NCI-H1048 (cell line): ENCODE measurements around the gene NEMP1.
"Not testable (repeated sequence)": the region's sequence is repeated elsewhere in the genome, so short reads cannot be mapped to it uniquely, and the experiment has no call there.

ENCODE experiments used
- DNase-seq: peaks from one replicate; lab custom pipeline; 2025; lab: John Stamatoyannopoulos, UW

The NEMP1 gene

GRCh38 chr12:57027011-57027804, 51.4 kb downstream of the NEMP1 start:
- no peak for DNase-seq

DNA sequence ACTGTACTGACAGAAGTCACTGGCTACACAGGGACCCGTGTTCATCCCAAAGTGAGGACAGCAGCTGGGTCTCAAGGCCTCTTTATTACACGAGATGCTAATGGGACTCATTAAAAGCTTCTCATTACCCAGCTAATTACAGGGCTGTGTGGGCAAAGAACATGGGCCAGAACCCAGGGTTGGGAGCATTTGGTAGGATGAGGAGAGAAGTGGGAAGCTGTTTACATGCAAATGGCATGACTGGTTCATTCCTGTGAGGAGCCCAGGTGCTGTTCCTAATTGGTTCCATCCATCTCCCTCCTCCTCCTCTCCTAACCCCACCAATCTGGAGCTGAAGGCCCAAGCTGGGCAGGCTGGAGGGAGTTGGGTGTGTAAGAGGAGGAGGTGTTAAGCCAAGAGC, 53.4 kb downstream of the NEMP1 start:
- no peak for DNase-seq

DNA sequence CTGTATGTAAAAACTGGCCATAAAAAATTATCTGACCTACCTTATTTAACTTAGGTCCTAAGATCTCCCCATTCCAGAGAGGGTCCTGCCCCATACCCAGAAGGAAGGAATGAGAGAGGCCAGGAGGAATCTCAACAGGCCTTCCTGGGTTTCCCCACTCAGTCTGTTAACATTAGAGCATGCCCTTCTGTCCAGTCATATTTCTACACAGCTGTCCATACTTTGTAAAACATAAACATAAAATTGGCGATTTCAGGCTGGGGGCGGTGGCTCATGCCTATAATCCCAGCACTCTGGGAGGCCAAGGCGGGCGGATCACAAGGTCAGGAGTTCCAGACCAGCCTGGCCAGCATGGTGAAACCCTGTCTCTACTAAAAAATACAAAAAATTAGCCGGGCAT, 56.3 kb downstream of the NEMP1 start:
- not testable (repeated sequence) for DNase-seq

- no peak for DNase-seq
Observed at GRCh38 chr12:57019983-57020719, 58.4 kb downstream of the NEMP1 start.

DNA sequence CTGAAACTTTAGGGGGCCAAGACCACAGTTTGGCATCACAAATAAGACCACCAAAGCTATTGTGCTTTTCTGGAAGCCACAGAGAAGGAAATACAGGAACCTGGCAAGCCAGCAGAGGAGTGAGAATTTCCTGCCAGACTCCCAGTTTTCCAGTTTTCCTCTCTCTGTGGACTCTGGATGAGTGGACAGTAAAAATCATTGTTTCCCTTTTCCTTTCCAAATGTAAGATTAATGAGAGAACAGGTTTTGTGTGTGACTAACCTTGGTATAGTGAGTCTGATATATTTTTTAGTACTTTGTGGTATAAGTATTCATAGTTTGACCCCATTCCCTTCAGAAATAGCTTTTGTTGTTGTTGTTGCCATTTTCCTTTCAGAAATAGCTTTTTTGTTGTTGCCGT, 59.7 kb downstream of the NEMP1 start:
- no peak for DNase-seq

- DNase-seq: not testable (repeated sequence)
Observed at GRCh38 chr12:57018353-57018752, 60.2 kb downstream of the NEMP1 start.

- no peak for DNase-seq
Observed at GRCh38 chr12:57016348-57016747, 62.2 kb downstream of the NEMP1 start, which contains the start of gene TAC3. Gene TAC3 (minus strand): TSS chr12:57016529. CDS start chr12:57015797, 732 bp downstream.

DNA sequence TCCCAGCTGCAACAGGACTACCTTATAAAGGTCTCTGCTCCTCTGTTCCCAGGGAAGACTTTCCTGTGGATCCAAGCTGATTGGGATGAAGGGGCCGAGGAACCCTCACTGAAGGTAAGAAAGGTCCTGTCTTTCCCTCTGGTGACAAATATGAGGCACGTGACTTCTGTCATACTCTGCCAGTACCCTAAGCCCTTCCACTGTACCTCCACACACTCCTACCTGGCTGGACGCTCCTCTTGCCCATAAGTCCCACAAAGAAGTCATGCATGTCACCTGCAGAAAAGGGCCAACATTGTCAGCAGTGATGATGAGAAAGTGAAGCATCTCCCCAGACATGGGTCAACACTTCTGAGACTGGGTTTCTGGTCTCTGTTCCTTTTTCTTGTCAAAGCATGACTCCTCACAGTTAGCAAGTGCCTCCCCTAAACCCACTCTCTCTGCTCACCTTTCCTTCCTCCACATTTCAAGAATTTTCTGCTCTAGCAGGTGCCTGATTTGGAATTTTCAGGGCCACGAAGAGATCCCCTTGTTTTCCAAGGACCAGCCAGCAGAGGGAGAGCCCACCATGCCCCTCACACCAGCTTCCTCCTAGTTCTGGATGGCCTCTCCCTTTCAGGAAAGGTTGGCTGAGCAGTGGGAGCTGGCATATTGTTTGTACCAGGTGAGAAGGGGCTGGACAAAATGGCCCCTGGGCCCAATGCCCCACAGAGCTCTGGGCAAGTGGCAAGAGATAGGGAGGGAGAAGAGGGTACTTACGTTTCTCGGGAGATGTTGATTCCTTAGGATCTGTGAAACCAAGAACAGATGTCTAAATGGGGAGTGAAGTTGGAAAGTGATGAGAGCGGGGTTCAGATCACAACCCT, 65.8 kb downstream of the NEMP1 start:
- DNase-seq: no peak

DNA sequence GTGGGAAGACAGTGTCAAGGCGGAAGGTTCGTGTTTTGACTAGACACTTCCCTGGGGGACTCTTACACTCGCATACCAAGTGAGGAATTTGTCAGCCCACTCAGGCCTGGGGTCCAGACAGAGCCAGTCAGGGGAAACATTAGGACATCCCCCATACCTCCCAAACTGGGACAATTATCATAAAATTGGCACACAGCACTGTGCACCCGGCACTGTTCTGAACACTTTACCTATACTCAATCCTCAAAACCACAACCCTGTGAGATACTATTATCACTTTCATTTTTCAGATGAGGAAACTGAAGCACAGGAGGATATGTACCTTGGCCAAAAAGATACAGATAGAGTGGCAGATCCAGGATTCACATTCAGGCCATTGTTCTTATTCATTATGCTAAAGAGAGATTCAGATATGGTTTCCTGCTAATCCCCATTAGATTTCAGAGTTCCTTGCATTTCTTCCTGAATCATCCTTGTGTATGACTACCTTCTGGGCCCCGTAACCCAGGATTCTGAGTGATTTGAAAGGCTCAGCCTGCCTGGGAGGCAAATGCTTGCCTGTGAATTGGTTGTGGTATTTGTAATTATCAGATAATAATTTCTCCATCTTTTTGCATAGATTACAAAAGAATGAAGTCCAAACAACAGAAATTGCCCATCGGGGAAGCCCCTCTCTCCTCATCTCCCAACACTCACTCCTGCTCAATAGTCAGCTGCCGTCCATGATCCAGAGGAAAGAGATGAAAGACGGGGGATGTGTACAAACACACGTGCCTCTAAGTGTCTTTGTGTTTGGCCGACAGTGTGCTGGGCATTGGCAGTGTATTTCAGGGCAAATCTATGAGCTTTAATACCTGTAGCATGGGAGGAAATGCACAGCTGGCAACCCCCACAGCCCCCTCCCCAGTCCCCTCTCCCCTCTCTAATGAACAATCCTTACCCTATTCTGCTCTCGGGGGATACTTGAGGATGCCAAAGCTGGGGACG, 66.9 kb downstream of the NEMP1 start:
- no peak for DNase-seq

DNA sequence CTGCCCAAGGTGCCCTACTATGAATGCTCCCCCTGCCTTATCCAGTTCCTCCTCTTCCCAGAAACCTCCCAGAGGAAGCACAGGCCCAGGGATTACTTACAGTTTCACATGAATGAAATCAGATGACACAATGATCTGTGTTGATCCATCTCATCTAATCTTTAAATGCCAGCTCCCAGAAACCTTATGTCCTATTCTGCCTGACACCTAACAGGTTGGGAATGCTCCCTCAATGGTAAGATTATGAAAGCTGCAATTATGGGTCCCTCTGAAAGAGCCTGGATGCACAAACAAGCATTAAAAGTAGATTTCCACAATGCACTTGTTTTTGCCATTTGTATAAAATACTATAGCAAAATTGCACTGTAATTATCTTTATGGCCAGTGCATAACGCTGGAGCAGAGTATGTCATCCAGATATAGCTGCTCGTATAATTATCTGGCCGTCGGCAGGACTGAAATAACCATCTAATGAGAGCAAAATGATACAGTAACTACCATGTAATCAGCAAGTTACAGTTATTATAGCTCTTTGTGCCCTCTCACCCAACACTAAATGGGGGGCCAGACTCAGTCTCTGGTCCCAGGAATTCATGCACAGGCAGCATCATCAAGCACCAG, 67.9 kb downstream of the NEMP1 start:
- DNase-seq: no peak

- no peak for DNase-seq
Observed at GRCh38 chr12:57009949-57010626, 68.5 kb downstream of the NEMP1 start.

GRCh38 chr12:57008178-57008577, 70.4 kb downstream of the NEMP1 start:
- DNase-seq: no peak

DNA sequence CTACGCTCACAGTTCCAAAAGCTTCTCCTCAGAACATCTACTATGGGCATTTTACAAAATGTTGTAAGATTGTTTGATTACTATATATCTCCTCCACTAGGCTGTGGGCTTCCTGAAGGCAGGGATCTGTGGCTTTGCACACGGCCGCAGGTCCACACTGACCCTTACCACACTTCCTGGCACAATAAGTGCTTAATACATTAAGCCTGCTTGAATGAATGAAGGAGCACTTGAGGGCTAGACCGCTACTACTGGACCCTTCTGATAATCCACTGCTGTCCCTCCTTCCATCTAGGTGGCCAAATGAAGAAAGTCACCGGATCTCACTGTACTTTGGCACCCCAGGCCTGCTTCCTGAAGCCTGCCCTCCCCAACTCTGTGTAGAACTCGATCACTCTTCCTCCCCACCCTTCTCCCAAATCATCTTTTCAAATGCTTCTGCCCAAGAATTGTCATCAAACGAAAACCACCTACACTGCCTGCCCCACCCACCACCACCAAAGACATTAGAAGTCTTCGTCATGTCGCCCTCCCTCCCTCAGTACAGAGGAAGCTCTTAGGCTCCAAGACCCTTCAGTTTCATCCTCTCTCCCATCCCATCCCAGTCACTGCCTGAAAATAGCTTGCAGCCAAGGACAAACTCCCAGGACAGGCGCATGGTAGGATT, 71.6 kb downstream of the NEMP1 start:
- no peak for DNase-seq

GRCh38 chr12:57005980-57006808, 72.4 kb downstream of the NEMP1 start, which contains the start of gene ZBTB39:
Gene ZBTB39 (minus strand): TSS chr12:57006546. CDS start chr12:57004917, 1,629 bp downstream.
- DNase-seq: peak; percentile 36
